ENCODE data around the gene TMED7. TPM values are rescaled to one million over a fixed set of nuclear protein-coding genes. Genes with fewer than 3 reads are reported as not detected.

TMED7 gene
- total RNA-seq, 2 donors from 2014 or later = 82.1 to 98.9 TPM

DNA sequence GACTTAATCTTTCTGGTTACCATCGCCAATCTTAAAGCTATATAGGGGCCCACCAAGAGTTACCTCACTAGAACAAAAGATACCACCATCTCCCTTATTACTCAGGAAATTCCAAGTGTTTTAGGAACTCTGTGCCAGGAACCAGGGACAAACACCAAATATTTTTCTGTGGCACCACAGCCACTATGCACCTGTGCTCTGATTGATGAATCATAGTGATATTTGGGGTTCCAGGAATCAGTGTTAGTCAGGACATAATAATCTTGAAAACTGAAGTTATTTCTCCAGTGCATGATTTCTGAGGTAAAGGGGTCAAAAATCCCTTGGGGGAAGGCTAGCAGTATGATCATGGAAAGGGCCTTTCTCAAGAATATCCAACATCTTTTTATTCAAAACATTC, 10.2 kb upstream of the TMED7 start:
- DNase-seq (ENCODE audit: low spot score) = no peak
- intact Hi-C loops (cut with DNase I) = no loop called here

DNA sequence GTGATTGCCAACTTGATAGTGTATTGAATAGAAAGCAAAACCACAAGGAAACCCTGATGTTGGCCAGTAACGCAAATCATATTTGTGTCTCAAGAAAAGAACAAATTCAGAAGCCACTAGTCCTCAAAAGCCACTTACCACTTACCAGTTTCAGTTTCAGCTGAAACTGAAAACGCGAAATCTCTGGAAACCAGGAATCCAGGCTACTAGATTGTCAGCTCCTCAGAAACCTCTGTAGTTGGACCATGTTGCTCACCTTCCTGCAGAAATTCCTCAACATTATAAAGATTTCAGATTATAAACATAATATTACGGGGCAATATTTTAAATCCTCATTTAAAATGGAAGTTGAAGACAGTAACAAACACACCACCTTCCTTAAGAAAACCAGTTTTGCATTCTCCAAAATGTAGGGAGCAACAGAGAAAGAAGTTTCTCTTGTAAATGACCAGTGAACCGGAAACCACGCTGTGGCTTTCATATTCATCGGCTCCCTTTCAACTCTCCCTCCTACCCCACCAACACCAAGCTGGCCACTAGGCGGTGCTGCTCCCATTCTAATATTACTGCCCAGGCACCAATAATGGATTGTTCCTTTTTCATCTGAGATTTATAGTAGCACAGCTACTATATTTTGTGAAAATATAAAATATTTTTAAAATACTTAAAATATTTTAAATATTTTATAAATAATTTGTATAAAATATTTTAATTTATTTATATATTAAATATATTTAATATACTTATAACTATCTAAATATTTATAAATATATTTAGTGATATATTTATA, 8.7 kb upstream of the TMED7 start:
- intact Hi-C loops (cut with DNase I) = loop anchor here in 1 of 2 donors (5.0 kb wide), 1 partner anchor 203 kb away; no protein-coding TSS in a partner anchor
- DNase-seq (ENCODE audit: low spot score) = peak; percentile 95

DNA sequence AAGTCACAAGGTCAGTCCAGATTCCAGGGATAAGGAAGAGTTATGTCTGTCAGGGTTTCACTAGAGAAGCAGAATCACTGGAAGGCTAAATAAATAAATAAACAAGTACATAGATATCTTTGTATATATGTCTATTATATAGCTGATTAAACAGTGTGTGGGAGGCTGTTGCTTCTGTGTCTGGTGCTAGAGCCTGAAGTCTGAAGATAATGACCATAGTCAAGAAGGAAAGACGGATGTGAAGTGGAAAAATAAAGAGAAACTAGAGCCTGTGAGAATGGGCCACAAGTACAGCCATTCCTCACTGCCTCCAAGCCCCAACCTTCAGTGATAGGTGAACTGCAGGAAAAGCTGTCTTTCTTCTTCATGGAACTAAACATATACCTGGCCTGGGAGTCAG, 4.1 kb upstream of the TMED7 start:
- intact Hi-C loops (cut with DNase I) = loop anchor here in 1 of 2 donors (5.0 kb wide), 1 partner anchor 207 kb away; no protein-coding TSS in a partner anchor

DNA sequence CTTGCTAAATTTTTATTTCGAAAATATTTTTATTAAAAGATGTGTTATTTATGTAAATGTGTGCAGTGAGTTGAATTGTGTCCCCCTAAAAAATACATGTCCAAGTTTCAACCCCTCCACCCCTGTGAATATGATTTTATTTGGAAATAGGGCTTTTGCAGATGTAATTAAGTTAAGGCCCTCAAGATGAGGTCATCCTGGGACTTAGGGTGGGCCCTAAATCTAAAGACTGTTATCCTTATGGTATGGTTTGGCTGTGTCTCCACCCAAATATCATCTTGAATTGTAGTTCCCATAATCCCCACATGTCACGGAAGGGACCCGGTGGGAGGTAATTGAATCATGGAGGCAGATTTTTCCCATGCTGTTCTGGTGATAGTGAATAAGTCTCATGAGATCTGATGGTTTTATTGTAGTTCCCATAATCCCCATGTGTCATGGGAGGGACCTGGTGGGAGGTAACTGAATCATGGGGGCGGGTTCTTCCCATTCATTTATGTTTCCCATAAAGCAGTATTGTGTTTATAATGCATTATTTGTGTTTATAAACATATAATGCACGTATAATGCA, 1.5 kb upstream of the TMED7 start:
- no peak for DNase-seq (ENCODE audit: low spot score)
- intact Hi-C loops (cut with DNase I) = no loop called here

More for the DNA sequence above, 4.1 kb upstream of the TMED7 start:
- DNase-seq (ENCODE audit: low spot score) = no peak

DNA sequence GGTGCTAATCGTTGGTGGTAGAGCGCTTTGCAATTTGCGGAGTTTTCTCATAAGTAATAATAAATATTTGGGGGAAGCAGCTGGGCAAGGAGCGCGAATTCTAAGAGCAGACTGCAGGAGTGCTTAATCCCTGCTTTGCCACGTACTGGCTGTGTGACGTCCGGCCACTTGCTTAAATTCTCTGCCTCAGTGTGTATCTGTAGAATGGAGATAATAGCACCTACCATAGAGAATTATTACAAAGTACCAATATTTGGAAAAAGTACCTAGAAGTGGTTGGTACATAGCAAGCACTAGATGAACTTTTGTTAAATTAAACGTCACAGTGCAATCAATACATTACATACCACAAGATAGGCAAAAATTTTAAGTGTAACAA, 598 bp upstream of the TMED7 start:
- intact Hi-C loops (cut with DNase I) = no loop called here
- DNase-seq (ENCODE audit: low spot score) = no peak

DNA sequence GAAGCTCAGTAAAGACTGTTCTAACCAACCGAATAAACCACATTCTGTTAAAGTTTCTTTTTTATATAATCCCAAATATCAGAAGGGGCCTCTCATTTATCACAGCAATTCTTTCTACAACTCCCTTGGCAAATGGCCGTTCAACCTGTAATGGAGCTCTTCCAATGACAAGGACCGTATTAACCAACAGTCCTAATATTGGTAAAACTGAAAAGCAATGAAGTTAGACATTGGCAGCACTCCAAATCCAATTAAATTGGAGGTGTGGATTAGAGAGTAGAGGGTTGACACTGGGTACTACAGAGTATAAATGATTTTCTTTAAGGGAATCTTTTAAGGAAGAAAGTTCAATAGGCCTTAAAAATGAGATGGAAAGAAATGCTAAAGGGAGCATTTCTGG, 842 bp downstream of the TMED7 start:
- intact Hi-C loops (cut with DNase I) = no loop called here

DNA sequence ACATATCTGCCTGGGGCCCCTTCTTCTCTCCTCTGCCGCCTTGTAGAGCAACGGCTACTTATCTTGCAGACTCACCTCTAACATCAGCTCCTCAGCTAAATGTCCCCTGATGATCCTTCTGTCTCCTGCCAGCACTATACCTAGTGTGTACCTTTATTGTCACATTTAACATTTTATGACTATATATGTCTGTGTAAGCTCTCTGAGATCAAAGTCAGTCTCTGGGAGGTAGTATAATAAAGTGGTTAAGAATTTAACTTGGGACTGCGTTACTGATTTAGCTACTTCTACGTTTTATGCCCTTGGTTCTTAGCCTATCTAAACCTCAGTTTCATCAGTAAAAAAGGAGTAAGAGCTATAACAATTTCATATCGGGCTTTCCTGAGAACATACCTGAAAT, 2.2 kb downstream of the TMED7 start:
- no peak for DNase-seq (ENCODE audit: low spot score)
- intact Hi-C loops (cut with DNase I) = no loop called here

More for the DNA sequence above, 842 bp downstream of the TMED7 start:
- DNase-seq (ENCODE audit: low spot score) = no peak

DNA sequence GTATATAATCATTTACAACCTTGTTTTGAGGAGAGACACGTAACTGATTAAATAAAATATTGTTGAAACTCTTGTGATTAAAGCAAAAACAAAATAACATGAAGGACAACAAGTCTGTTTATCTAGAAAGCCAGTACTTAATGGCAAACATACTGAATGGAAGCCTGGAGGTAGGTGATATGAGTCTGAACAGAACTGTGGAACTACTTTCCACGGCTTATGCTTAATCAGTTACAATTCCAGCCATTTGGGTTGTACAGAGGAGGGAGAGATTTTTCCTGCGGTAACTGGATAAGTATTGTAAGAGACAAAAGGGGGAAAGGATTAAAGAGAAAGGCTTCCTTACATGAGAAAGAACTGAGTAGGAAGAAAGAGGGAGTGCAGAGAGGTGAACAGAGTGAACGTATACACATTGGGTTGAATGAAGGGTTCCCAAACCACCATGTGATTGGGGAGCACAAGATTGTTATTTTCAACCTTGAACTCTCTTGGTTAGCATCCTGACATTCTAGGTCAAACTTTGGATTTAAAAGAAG, 4.4 kb downstream of the TMED7 start:
- DNase-seq (ENCODE audit: low spot score) = no peak
- intact Hi-C loops (cut with DNase I) = no loop called here

DNA sequence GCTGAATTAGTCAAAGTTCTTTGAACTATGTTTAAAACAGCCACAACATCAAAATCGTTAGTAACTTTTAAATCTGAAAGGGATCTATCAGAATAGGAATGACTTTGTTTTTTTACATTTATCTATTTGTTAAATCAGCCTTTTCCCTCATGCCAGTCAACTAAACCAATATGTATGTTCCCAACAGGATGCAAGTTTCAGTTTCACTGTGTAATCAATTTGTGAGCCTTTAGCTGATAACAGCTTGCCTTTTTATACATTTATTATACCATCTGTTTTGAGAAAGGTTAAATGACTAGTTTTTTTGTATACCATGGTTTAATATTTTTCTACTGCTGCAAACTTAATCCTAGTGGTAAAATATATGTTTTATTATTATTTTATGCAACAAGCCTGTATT, 8.9 kb downstream of the TMED7 start:
- no peak for DNase-seq (ENCODE audit: low spot score)
- intact Hi-C loops (cut with DNase I) = no loop called here

DNA sequence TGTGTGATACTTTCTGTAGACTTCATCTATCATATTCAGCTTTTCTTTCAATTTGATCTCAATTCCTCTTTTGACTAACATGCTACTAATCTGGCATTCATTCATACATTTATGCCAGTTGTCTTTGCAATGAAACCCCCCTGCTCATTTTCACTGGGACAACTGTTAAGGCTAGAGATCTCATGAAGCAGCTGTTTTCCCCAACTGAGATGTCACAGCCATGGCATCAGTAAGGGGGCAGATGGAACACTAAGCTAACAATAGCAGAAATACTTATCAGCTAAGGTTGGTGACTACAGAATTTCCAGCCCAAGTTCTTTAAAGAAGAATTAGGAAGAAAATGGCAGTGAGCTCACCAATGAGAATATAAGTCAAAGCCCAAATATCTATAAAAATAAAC, 9.4 kb downstream of the TMED7 start:
- intact Hi-C loops (cut with DNase I) = no loop called here
- no peak for DNase-seq (ENCODE audit: low spot score)

DNA sequence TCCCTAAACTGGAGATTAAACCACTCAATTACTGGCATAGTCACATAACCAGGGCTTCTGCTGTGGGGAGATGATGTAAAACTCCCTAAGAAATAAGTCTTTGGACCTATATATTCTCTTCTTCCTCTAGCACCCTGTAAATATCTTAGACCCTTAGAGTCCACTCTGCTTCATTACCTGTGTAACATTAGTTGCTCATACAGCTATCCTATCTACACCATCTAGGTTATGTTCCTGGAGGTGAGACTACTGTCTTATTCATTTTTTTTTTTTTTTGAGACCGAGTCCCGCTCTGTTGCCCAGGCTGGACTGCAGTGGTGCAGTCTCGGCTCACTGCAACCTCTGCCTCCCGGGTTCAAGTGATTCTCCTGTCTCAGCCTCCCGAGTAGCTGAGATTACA, 14.0 kb downstream of the TMED7 start:
- intact Hi-C loops (cut with DNase I) = no loop called here
- no peak for DNase-seq (ENCODE audit: low spot score)

DNA sequence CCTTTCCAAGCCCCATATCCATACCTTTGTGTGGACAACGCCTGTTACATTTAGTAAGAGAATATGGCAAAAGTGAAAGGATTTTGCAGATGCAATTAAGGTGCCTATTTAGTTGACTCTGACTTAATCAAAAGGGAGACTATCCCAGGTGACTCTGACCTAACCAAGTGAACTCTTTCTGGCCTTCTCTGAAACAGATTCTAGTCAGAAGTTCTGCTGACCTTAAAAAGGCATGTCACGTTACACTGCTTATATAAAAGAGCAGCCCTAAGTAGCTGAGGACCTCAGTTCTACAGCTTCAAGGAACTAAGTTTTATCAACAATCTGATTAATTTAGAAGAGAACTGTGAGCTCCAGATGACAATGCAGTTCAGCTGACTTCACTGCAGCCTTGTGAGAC, 17.9 kb downstream of the TMED7 start:
- intact Hi-C loops (cut with DNase I) = no loop called here
- no peak for DNase-seq (ENCODE audit: low spot score)

DNA sequence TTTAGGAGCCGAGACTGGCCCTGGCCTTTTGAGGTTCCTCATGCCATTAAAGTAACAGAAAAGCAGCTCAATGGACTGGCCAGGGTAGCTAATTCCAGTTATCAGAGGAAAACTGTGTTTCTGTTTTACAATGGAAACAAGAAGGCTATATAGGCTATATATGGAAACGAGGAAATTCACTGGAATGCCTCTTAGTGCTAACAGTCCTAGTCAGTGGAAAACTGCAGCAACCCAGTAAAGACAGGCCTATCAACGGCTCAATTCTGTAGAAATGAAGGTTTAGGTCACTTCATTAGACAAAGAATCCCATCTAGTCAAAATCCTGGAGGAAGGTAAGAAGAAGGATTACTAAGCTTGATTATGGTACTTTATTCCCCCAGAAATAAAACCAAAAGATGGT, 20.4 kb downstream of the TMED7 start:
- no peak for DNase-seq (ENCODE audit: low spot score)
- intact Hi-C loops (cut with DNase I) = no loop called here

DNA sequence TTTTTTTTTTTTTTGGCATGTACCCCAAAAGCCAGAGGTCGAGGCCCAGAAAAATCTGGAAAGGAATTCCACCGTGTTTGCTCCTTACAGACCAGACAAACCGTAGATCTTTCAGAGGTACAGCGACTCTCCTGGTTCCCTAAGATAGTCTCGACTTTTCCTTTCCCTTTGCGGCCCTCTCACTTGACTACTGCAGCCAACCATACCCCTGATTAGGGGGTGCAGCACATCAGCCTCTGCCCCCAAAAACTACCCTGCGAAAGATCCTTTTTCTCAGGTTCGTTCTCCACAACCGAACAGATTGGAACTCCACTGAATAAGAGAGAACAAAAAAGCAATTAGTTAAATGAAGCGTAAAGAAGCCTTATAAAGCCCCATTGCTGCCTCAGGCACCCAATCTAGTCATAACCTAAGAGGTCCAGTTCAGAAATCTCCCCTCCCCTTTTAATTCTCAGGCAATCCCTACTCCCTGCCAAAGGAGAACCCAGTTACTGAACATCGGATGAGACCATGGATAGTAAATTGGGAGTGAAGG, 23.2 kb downstream of the TMED7 start:
- DNase-seq (ENCODE audit: low spot score) = no peak
- intact Hi-C loops (cut with DNase I) = no loop called here

DNA sequence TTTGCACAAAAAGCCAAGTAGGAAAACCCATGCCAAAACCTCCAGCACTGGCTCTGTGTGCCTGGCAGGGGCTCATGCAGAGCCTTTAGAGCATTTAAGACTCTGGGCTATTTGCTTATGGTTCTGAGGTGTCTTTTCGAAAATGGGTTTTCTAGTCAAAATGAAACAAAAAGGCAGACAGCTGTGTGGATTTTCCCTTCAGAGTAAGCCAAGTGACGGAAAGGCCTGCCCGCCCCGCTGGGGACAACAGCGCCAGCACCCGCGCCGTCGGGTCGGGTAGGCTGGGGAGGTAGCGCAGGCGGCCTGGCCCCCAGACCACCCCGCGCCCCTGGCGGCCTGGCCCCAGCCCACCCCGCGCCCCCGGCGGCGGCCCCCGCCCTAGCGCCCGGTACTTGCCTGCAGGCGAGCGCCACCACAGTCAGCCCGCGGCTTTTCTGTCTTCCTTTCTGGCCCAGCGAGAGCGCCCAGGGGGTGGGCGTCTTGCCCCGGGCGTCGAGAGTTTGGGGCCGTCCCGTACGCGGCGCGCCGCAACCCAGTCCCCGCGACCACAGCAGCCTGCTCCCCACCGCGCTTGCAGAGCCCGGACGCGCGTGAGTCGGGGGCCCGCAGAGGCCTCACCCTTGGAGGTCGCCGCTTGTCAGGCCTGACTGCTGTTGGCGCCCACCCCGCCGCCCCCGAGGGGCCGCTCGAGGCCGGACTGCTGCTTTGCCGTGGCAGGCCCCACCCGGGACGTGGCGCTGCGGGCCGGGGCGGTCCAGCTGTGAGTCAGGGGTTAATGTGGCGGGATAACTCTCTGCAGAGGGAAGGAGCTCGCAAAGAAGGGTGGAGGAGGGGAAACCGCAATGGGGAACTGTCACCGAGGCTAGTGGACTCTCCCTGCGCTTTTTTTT, 23.9 kb downstream of the TMED7 start, which contains the start of gene TICAM2:
TICAM2 (minus strand) TSS at position 779 of the 890 bp plus-strand sequence. CDS start 21,223 bp downstream, outside the sequence.
- peak; percentile 90 for DNase-seq (ENCODE audit: low spot score)
- intact Hi-C loops (cut with DNase I) = no loop called here

DNA sequence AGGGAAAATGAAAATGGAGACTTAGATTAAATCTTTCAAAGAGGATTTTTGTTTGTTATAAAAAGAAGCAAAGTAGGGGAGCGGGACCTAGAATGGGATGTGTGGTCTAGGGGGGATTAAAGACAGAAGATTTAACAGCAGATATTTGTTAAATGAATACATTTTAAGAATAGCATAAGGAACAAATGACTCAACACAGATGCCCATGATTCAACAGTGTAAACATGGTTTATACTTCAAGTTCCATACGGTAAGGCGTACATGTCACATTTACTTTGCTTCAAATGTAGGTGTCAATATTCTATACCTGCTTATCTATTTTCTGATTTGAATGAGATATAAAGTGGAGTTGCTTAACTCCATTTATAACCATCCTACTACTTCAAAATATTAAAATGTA, 25.1 kb downstream of the TMED7 start:
- intact Hi-C loops (cut with DNase I) = no loop called here
- DNase-seq (ENCODE audit: low spot score) = no peak

DNA sequence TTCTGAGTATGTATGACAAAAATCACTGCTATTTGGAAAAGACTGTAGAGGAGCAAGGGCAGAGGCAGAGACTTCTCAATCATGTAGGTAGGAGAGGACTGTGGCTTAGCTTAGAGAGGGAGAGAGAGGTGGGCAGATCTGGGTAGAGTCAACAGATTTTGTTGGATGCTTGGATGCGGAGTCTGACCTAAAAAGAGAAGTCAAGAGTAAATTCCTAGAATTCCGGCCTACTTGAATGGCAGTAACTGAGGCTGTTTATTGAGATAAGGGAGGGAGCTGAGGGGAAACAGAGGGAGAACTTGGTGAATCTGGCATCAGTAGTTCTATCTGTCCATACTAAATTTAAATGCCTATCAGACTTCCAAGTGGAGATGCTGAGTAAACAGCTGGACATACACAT, 25.9 kb downstream of the TMED7 start:
- DNase-seq (ENCODE audit: low spot score) = no peak
- intact Hi-C loops (cut with DNase I) = no loop called here

DNA sequence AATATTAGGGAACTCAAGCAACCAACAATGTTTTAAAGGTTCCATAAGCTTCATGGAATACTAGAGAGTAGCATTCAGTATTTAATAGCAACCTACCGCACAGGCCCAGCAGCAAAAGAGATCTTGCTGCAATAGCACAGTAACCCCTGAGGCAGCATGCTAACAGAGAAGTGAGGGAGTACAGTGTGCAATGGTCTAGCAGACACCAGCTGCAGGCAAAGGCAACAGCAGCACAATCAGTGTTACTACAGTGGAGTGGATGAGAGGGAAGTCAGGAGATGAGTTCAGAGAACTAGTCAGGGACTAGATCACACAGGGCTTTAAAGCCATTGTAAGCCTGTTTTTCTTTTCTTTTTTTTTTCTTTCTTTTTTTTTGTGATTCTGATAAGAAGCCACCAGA, 26.3 kb downstream of the TMED7 start:
- DNase-seq (ENCODE audit: low spot score) = no peak
- intact Hi-C loops (cut with DNase I) = no loop called here
